NCI-H2196 treated with DMSO at 0.1 percent for 48 hours (cell line): ENCODE measurements around the gene WNT3A.
A peak's percentile ranks its signal among the peaks of the same experiment; 100 is the strongest.

Experiments
- DNase-seq: peaks from one replicate; lab custom pipeline; 2025; ENCODE audit not compliant: unreplicated experiment; lab: John Stamatoyannopoulos, UW

The WNT3A gene

GRCh38 chr1:228082214-228082917 lies 75.6 kb downstream of the WNT3A start, which contains the start of gene ARF1:
TSS of gene ARF1 (plus strand) at chr1:228082708. CDS start at chr1:228097115, 14,407 bp downstream.
- peak; percentile 85 for DNase-seq

GRCh38 chr1:228082918-228083870 lies 76.4 kb downstream of the WNT3A start:
- DNase-seq = no peak

- no peak for DNase-seq
Measured at GRCh38 chr1:228083871-228084278, 77.1 kb downstream of the WNT3A start.

- DNase-seq = no peak
Measured at GRCh38 chr1:228084325-228084724, 77.5 kb downstream of the WNT3A start.

- DNase-seq = no peak
Measured at GRCh38 chr1:228084797-228085196, 78.0 kb downstream of the WNT3A start.

- no peak for DNase-seq
Measured at GRCh38 chr1:228085287-228085951, 78.6 kb downstream of the WNT3A start.

GRCh38 chr1:228087771-228088251 lies 81.0 kb downstream of the WNT3A start:
- DNase-seq = no peak

GRCh38 chr1:228088586-228089498 lies 82.0 kb downstream of the WNT3A start:
- no peak for DNase-seq

- DNase-seq = no peak
Measured at GRCh38 chr1:228089519-228090380, 83.0 kb downstream of the WNT3A start.

- no peak for DNase-seq
Measured at GRCh38 chr1:228090613-228091081, 83.8 kb downstream of the WNT3A start.

GRCh38 chr1:228091084-228091483 lies 84.3 kb downstream of the WNT3A start:
- no peak for DNase-seq

- DNase-seq = no peak
Measured at GRCh38 chr1:228092342-228093049, 85.7 kb downstream of the WNT3A start.

GRCh38 chr1:228093050-228093906 lies 86.5 kb downstream of the WNT3A start:
- DNase-seq = no peak

GRCh38 chr1:228094432-228095016 lies 87.7 kb downstream of the WNT3A start:
- DNase-seq = no peak

GRCh38 chr1:228095161-228095560 lies 88.4 kb downstream of the WNT3A start:
- no peak for DNase-seq

- DNase-seq = no peak
Measured at GRCh38 chr1:228095938-228096337, 89.1 kb downstream of the WNT3A start.
